ENCODE data around the gene SLC6A19.

DNA sequence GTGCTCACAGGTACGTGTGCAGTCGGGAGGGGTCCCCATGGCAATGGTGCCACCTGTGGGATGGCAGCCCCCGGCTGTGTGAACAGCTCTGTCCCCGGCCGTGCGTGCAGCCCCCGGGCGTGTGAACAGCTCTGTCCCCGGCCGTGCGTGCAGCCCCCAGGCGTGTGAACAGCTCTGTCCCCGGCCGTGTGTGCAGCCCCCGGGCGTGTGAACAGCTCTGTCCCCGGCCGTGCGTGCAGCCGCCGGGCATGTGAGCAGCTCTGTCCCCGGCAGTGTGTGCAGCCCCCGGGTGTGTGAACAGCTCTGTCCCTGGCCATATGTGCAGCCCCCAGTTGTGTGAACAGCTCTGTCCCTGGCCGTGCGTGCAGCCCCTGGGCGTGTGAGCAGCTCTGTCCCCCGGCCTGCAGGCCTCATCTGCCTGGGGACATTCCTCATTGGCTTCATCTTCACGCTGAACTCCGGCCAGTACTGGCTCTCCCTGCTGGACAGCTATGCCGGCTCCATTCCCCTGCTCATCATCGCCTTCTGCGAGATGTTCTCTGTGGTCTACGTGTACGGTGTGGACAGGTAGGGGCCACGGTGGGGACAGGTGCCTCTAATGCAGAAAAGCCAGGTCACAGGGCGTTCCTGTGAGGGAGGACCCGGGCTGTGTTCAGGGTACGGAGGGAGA is 17.8 kb downstream of the SLC6A19 start:
- TF ChIP-seq FOXM1 (IDR thresholded peaks at IDR 0.05; ENCODE audit: low read depth), result no peak
- TF ChIP-seq EZH2phosphoT487 (IDR thresholded peaks at IDR 0.05; ENCODE audit: borderline replicate concordance, low read depth), result no peak
- no peak for TF ChIP-seq YY1 (IDR thresholded peaks at IDR 0.05; ENCODE audit: low read depth)
- TF ChIP-seq, protein P1, sequence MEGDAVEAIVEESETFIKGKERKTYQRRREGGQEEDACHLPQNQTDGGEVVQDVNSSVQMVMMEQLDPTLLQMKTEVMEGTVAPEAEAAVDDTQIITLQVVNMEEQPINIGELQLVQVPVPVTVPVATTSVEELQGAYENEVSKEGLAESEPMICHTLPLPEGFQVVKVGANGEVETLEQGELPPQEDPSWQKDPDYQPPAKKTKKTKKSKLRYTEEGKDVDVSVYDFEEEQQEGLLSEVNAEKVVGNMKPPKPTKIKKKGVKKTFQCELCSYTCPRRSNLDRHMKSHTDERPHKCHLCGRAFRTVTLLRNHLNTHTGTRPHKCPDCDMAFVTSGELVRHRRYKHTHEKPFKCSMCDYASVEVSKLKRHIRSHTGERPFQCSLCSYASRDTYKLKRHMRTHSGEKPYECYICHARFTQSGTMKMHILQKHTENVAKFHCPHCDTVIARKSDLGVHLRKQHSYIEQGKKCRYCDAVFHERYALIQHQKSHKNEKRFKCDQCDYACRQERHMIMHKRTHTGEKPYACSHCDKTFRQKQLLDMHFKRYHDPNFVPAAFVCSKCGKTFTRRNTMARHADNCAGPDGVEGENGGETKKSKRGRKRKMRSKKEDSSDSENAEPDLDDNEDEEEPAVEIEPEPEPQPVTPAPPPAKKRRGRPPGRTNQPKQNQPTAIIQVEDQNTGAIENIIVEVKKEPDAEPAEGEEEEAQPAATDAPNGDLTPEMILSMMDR (IDR thresholded peaks at IDR 0.05), result no peak
- TF ChIP-seq EP300 (IDR thresholded peaks at IDR 0.05; ENCODE audit: borderline replicate concordance in 1 of 2, low read depth in 1 of 2, low read length in 1 of 2), result no peak
- TF ChIP-seq FOXJ3 (CRISPR knock-in tag; IDR thresholded peaks at IDR 0.05), result no peak
- TF ChIP-seq POLR2AphosphoS5 (IDR thresholded peaks at IDR 0.05; ENCODE audit: low read depth, low read length), result no peak
- TF ChIP-seq ELF1 (IDR thresholded peaks at IDR 0.05), result no peak
- no peak for TF ChIP-seq MAX (IDR thresholded peaks at IDR 0.05; ENCODE audit: low read depth)
- no peak for TF ChIP-seq IRF3 (IDR thresholded peaks at IDR 0.05; ENCODE audit: low read depth, low read length)
- no peak for TF ChIP-seq GABPA (IDR thresholded peaks at IDR 0.05; ENCODE audit: low read depth)
- no peak for TF ChIP-seq FOSL2 (IDR thresholded peaks at IDR 0.05; ENCODE audit: borderline replicate concordance, low read depth)
- TF ChIP-seq TCF12 (IDR thresholded peaks at IDR 0.05), result no peak
- TF ChIP-seq RFX5 (IDR thresholded peaks at IDR 0.05; ENCODE audit: low read length), result no peak

Measured in SK-N-SH (cell line).